Stromal cell of bone marrow (primary cell): Measurements from ENCODE around the gene CYRIA.

ENCODE experiments used
- DNase-seq: peaks from one replicate; pipeline ENCODE4 v3.0.0-alpha.2; 2012; ENCODE audit warnings: low read depth

Gene CYRIA

DNA sequence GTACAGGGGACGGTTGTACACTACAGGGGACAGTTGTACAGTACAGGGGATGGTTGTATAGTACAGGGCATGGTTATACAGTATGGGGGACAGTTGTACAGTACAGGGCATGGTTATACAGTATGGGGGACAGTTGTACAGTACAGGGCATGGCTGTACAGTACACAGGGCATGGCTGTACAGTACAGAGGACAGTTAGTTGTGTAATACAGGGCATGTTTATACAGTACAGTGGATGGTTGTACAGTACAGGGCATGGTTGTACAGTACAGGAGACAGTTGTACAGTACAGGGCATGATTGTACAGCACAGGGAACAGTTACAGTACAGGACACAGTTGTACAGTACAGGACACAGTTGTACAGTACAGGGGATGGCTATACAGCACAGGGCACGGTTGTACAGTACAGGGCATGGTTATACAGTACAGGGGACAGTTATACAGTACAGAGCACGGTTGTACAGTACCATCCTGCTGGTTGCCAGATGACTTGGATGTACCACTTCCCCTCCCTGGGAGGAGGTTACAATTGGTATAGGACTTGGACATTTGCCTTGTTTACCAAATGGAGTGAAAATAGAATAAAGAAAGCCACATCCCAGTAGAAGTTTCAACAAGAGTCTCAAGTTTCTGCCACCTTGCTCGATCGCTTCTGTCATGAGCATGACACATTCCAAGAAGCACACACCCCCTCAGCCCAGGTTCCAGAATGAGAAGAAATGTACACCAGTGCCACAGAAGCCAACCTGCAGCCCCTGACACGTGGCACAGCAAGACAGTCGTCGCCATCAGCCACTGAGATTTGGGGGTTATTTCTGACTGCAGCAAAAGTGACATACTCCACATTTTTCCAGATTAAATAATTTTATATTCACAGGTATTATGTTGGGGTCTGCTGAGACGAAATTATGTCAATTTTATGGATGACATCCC, 16.0 kb downstream of the CYRIA start:
- DNase-seq = no peak

DNA sequence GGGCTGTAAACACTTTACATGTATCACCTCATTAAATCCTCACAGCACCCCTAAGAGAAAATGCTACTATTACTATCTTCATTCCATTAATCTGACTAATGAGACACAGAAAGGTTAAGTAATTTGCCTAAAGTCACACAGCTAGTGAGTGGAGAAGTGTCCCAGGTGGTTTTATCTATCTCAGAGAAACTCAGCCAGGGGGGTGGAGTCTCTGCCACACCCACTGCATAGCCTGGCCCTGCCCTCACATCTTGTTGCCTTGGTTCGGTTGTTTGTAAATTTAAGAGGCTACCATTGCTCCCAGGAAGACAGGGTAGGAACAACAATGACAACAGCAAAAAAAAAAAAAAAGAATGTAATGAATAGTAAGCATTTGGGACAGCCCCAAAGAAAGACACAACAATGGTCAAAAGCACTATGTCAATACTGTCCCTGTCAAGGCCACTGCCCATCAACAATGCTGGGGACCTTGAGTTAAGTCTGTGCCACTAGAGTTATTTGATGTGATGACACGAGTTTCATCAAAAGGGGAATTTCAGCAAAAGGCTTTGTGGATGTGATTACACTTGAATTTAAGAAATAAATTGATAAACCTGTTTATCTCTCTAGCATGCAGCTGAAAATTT, 17.5 kb downstream of the CYRIA start:
- DNase-seq = no peak

DNA sequence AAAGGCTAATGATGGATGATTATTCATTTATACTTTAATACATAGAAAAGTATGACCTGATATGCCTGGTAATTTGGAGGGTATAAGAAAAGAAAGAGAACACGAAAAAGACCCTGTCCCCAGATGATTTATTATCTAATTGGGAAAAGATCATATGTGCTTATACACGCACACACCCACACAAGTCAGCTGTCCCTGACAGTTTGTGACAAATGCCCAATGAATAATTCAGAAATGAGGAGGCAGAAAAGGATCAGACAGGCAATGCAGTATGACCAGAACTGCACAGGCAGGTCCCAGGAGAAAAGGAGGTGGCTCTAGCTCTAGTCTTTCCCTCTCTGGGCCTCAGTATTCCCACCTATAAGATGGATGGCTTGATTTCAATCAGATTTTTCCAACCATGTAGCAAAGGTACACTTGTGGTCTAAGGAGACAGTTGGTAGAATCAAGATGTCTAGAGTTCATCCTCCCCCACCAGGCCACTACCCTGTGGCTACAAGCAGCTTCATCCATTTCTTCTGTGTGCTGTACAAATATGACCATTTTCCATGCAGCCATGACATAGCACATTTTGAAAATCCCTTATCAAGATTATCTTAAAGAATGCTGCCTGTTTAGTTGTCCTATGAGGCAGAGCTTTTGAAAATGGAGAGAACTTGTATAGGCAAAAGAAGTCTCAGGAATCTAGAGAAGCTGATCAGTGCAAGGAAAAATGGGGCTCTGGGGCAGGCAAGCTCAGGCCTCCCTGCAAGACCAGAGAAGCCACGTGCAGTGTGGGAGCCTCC, 19.7 kb downstream of the CYRIA start:
- no peak for DNase-seq

DNA sequence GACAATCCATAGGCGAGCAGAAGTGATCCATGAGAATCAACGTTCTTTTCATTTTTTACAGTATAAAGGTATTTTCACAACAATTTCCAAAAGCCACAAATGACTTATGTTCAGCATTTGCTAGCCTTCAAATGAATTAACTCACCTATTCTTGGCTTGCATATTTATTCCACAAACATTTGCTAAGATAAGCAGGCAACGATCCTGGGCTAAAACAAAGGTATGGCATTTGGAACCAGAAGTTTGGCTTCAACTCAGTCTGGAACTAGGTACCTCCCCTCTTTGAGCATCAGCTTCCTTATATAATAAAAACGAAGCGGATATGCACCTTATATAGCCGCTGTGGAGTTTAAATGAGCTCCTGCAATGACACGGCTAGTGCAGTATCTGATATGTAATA, 20.5 kb downstream of the CYRIA start:
- no peak for DNase-seq

DNA sequence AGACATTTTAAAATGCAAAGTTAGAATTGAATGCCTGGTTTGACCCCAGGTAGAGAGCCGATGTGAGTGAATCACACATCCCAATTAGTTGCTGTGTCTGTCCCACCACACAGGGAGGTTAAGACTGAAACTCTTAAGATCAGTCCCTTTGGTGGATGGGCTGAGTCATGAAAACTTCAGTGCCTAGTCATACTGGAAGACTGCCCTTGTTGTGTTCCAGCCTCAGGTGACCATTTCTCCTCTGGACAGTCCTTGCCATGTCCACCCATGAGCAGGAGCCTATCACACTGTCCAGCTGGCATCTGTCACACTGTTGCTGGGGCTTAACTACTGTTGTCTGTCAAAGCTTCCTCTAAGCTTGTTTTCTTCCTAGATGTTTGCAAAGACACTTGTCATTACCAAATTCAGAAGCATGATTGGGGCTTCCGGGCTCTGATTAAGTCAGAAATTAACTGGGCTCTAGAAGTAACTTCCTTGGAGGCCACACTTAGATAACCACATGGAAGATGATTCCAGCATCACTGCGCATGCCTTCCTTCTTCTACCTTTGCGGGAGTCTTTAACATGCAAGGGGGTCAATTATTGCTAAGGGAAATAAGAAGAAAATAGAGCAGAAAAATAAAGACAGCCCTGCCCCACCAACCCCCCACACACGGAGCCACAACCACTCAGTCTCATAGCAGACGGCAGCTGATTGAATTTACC, 21.3 kb downstream of the CYRIA start:
- DNase-seq = no peak

DNA sequence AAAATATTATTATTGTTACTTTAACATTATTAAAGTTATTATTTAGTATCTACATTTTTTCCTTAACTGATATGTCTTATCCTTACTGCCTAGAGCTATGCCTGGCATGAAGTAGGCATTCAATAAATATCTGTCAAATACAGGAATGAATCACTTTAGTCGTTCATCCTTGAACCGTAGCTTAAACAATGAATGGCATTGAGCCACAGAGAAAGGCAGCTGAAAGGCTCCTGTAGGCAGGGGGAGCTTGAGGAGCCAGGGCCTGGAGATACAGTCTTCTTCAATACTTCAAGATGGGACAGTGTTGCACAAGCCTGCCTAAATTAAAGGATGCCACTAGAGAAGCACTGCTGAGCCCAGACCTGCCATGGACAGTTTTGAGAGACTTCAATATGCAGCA, 22.5 kb downstream of the CYRIA start:
- DNase-seq = no peak

DNA sequence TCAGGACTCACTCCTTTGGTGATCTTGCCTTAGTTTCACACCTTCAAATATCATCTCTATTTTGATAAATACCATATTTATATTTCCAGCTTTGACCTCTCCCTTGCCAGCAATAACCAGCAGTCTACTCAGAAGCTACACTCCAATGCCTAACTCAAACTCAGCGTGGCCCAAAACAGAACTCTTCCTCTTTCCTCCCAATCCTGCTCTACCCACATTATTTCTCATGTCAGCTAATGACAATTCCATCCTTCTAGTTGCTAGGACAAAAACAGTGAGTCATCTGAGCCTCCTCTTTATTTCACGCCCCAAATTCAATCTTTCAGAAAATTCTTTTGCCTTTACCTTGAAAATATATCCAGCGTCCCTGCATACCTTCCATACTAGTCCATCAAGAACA, 23.5 kb downstream of the CYRIA start:
- no peak for DNase-seq

DNA sequence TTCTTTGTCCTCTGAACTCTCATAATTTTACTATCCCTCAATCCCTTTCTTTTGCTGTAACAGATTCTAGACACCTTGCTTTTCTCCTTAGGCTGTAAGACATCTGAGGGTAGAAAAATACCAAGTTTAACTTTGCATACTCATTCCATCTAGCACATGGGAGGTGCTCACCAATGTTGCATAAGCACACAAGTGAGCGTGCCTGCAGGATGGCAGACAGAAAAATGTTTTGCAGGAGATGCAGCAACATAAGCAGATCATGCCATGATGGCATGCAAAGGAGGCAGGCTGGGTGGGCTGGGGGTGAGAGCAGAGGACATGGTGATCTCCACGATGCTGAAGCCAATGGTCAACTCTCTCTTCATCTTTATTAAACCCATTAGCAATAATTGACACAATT, 24.1 kb downstream of the CYRIA start:
- DNase-seq = no peak

DNA sequence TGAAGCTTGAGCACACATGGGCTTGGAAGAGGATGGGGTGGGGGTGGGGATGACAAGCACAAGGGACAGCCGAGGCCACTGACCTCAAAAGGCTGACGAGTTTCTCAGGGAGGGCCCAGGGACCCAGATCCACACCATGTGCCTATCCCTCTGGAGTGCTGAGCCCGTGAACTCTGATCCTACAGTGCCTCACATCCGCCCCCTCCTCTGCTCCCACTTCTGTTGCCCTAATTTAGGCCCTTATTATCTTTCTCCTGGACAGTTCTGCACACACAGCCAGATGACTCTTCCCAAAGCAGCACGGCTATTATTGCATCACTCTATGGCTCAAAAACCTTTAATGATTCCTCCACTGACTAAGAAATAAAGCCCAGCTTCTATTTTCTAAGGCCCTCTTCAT, 24.8 kb downstream of the CYRIA start:
- DNase-seq = no peak

DNA sequence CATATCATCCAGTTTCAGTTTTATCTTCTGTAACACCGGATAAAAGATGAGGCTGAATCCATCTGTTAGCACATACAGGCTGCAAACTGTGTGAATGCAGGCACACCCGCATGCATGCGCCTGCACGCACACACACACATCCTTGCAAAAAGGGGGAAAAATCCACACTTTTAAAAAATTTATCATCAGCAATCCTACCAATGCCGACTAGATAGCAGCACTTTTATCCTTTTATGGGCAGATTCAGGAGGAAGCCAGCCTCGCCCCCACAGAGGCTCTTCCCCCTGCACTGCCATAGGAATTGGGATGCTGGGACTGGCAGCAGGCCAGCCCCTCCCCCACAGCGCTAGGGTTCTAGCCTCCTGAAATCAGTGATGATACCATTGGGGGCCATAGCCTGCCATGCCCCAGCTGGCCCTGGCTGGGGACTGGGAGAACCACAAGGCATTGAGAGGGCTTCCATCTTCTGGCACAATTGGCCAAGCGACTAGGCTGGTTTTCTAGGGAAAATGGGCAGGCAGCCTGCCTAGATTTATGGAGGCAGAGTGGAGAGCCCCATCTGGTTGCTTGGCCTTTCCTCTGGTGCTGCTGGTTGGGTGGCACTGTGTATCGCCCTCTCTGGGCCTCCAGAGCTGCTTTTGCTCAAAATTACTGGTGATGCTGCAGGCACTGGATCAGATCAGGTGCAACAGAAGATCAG, 25.5 kb downstream of the CYRIA start:
- DNase-seq = no peak

DNA sequence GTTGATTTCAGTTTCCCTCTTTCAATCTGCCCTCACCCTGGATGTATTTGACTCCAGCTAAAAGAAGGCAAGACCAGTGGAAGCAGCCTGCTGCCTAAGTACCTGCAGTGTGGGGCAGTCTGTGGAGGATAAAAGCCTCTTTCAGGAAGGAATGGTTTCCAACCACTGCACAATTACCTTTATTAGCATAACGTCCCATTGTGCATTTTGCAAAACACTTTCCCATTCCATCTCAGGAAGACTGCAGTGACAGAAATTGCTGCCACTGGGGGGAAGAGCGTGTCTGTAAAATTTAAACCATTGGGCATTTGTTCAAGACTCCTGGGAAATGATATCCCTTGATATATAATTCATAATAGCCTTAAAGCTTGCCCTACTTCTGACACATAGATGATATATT, 26.2 kb downstream of the CYRIA start:
- DNase-seq = no peak

DNA sequence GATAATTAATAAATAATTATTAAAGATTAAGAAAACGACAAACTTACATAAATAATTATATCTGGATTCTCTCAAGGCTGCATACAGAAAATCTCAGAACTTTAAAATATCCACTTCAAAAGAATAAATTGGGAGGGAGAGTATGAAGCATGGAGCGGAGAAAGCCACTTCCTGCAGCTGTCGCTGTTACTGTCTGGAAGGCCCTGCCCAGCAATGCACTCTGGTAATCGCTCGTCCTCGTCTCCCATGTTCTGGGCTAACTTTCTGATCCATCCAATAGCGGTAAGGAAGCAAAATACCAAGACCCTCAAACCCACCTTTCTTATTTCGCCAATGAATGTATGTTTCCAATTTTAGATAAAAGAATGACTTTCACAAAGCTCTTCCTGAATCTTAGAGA, 26.7 kb downstream of the CYRIA start:
- no peak for DNase-seq

DNA sequence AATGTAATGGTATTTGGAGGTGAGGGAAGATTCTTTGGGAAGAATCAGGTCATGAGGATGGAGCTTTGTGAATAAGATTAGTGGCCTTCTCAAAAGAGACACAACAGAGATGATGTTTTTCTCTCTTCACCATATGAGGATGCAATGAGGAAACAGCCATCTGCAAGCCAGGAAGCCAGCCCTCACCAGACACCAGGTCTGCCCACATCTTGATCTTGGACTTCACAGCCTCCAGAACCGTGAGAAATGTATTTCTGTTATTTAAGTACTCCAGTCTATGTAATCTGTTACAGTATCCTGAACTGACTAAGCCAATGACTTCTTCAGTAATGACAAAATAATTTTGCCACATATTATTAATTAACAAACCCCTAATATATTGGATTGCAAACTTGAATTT, 28.3 kb downstream of the CYRIA start:
- no peak for DNase-seq

DNA sequence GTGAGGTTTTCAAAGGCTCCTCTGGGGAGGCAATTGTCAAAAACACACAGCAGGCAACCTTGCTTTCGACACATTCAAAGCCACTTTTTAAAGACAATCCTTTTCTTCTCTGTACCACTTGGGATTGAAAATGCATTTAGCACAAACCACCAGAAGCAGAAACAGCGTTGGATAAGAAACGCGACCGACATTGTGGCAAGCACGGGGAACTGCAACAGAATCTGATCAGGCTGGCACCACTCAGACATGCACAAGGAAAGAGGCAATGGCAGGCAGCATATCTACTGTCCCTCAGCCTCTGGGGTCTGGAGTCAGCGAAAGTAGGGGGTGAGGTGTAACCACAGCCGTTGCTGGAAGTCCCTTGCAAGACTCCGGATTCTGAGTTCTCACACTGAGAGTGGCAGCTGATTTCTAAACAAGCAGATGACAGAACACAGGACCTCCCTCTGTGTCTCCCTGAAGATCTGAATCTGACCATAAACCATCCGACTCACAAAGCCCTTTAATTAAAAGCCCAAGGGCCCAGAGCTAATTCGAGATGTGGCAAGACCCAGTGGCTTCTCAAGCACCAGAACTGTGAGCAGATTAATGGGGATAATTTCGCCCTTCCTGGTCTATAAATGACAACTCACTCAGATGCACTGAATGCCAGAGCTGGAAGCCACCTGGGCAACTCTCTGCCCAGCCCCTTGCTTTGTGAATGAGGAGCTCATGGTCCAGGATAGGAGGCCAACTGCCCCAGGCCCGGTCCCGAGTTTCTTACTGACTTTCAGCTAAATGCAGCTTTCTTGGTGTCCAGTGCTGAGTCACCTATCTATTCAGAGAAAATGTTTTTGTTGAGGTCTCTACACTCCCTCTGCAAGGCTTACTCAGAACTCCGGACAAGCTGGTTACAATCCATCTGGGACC, 29.6 kb downstream of the CYRIA start:
- no peak for DNase-seq

DNA sequence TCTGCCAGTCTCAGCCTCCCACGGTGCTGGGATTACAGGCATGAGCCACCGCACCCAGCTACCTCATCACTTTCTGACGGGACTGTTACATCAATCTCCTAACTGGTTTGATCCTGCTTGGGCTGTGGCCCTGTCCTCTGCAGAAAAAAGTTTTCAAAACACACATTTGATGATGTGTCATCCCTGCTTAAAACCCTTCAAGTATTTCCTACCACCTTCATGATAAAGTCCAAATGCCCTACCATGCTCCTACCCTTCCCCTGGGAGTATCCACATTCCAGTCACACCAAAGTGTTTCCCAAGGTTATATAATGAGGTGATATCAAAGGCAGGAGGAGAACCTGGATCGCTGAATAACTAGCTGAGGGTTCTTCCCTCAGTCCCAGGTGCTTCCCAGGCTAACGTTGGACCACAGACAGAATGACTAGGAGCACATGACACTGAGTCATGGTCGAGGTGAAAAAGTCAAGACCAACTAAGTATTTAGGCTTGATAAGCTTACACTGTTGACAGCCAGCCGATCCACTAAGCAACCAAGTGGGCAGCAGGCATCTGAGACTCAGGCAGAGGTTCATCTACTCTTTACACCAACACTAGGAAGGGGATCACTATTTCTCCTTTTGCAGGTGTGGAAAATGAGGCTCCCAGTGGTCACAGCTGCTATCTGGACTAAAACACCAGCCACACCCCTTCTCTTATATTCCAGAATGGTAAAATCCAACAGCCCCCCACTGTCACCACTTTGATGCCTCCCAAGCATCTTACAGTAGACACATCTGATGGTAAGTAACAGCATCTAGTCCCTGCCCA, 31.8 kb downstream of the CYRIA start:
- DNase-seq = no peak

DNA sequence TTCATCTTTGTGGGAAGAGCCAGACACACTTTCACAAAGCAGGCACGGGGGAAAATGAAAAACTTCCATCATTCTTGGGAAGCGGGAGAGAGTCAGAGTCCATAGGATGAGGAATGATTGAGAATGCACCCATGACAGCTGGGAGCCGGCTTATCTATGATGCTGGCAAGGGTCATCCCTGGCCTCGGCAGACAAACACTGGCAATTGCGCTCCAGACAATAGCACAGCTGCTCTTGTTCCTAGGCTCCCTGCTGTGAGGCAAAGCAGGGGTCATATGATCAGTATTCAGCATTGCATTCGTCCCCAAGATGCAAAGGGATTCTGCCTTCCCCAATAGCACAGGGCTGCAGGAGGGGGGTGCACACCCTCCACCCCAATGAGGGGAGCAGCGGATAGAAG, 33.0 kb downstream of the CYRIA start:
- no peak for DNase-seq

DNA sequence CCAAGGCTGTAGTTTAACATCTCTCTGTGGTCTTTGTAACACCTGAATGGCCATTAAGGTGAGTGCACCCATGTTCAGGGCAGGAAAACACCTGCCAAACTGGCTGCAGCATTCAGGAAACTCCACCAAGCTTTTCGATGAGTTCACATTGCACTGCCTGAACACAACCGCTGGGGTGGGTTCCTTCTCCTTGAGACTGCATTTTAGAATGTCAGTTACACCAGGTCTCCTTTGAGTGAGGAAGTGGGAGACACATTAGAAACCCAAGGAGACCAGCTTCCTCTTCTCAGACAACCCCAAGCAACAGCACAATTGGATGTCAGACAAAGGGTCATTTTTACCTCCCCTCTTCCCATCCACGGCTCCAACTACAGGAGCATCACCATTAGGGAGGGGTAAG, 35.2 kb downstream of the CYRIA start:
- DNase-seq = no peak

DNA sequence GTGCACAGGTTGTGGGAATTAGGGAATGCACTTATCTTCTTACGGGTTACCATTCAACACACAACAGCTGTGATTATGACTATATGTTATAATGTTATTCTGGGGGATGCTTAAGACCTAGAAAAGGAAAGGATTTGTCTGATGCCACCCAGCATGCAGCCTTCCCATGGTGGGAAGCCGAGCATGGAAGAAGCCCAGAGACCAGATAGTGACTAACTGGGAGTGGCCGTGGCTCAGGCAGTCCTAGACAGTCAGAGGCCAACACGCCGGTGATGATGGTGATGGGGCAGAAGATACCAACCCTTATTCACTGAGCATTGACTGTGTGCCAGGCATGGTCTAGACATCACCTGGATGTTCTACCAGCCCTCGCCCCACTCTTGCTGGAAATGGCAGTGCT, 35.9 kb downstream of the CYRIA start:
- no peak for DNase-seq

DNA sequence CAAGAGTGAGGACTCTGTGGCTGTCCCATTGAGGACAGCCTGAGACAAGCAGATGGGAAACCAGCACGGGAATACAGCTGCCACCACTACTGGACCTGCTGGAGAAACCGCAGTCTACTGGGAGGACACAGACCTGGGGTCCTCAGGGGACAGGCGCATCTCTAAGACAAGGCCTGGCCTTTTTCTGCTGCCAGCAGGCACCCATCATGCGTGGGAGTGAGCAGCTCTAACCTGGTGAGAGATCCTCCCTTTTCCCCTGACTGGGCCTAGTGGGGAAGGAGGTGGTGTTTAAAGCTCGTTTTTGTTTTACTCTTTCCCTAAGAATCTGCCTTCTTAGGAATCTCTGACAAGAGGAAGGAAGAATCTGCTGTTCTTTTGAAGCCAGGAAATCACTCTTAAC, 36.6 kb downstream of the CYRIA start:
- no peak for DNase-seq

DNA sequence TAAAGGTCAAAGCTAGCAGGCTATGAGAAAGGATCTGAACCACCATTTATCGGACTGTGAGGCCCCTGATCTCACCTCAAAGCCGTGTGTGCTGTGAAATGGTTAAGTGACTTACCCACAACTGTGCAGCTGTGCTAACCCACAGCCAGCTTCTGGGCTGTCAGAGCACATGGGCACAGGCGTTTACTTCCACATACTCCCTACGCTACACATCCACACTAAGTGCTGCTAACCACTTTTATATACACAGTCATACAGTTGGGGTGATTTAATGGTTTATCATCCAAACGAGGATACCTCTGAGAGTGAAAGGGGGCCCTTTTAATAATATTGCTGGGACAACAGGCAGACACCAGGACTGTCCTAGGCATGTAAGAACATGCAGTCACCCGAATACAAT, 37.3 kb downstream of the CYRIA start:
- DNase-seq = no peak
